ENCODE results near the gene HAPLN2.

HAPLN2 gene

DNA sequence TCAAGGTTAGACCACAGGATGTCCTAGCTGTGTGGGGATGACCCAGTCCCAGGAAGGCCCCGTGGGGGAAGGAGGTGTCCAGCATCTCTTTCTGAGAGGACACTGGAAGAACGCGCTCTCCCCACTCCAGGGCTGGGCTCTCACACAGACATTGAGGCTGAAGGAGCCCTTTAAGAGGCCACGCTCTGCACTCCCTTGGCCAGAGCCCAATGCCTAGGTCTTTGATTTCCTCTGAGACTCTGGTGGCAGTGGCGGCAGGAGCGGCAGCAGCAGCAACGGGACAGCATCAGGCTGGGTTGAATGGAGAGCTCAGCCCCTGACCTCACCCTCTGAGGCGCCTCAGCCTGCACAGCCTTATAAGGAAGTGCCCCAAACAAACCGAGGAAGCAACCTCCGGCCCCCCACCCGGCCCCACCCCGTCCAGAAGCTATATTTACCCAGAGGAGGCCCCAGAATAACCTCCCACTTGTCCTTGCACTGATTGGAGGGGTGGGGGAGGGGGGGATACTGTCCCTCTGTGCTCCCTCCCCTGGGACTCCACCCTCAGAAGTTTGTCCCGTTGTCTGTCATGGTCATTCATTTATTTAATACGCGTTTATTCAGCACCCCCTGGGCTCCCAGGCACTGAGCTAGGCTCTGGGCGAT is 45.7 kb downstream of the HAPLN2 start:
- DNase-seq, result no peak

DNA sequence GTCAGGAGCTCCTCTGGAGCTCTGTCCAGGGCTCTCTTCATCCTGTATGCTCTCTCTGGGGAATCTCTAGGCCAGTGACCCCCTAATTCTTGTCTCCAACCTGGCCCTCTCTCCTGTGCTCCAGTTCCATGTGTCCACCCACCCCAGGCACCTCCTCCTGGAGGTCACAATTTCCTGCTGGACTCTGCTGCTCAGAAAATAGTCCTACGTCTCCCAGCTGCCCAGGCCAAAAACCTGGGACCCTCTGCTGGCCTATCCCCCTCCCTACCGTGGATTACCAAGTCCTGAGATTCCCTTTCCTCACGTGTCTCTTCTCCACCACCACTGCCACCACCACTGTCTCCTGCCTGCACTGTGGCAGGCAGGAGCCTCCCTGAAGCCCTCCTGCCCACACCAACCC is 46.3 kb downstream of the HAPLN2 start:
- DNase-seq, result no peak

DNA sequence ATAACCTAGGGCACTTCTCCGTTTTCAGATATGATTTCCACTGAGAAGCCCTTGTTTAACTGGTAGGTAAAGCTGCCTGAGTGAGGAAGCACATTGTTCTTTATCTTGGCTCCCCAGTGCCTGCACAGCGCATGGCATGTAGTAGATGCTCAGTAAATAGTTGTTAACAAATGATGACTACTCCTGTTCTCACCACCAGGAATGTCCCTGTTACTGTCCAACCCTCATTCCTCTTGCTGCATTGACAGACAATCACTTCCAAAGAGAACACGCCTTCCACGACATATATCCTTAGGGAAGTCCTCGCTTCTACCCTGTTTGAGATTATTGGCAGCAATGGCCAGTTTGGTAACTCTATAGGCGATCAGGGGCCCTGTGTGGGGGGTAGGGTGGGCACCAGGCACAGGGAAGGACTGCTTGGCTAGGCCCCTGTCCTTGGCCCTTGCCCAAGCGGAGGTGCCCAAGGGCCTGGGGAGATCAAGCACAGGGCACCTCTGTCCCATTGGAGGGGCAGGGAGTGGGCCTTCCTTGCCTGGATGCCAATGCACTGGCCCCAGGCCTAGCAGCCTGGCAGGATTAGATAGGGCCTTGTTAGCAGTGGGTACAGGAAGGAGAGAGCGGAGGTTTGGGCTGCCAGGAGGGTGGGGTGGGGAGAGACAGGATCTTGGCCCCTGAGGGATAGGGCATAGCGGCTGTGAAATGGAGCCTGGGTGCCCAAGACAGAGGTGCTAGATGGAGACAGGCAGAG is 47.8 kb downstream of the HAPLN2 start:
- DNase-seq, result no peak

DNA sequence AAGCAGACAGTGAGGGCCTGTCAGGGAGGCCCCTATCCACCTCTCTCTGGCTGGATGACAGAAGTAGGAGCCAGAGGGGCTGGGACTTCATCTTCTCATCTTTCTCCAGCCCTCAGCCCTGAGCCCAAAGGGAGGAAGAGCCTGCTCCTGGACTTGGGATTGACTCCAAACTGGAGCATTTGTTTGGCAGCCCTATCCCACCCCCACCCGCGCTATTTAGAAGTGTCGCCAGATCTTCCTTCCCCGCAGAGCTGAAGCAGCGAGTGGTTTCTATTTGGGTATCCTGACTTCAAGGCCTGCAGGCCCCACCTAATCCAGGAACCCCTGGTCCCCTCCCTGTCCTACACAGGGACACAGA is 48.4 kb downstream of the HAPLN2 start:
- DNase-seq, result no peak

DNA sequence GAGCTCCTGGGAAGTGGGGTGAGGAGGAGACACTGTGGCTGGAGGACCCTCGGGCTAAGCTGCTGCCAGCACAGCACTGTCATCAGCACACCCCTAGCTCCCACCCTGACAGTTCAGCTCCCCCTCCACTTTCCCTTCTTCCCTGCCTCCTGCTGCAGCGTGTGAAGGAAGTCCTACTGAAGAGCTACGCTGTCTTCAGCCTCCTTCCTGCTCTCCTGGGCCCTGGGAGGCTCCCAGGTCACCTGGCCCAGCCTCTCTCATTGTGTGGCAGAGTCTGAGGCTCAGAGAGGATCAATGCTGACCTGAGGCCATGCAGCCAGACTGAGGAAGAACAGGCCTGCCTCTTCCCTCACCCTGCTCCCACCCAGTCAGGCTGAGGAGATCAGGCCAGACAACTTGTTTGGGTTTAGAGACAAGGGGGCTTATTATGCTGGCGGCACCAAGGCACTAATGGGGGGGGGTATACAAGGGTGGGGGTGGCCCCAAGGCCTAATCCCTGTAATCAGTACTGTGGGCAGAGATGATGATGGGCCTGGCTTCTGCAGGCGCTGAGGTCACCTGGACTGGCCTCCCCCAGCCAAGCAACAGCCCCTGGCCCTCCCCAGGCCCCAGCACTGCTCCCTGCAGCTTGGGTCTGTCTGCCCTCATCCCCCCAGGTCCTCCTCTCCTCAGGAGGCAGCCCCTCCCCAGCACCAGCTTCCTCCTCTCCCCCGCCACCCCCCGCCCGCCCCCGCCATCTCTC is 48.9 kb downstream of the HAPLN2 start:
- no peak for DNase-seq

DNA sequence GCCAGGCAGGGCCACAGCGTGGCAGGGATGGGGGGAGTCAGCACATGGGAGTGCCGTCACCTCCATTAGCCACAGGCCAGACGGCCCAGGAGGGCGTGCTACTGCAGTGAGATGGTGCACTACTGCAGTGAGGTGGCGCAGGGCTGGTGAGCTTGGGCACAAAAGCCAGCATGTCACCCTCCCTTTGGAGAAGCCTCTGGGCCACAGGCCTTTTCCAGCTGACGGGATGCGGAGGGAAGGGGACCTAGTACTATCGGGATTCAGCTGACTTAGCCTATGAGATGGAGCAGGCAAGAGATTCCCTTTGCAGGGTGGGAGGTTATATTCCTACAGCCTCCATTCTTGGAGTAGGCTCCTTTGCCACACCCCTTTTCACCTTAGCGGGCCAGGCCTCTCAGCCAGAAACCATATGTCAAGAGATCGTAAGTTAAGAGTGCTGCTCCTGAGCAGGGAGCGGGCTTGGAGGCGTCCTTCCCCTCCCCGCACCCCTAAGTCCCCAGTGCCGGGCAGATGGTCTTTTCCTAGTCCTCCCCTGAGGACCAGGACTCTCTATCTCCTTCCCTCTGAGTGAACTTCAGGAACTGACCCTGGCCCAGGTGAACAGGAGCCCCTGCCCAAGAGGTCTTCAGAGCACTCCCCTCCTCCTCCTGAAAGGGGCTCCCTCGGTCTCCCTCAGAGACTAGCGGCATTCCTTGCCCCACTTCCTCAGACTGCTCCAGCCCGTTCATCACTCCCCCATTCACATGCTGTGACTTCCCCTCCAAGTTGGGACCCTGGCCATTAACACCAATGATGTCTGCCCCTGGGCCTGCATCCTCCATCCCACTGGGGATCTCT is 49.8 kb downstream of the HAPLN2 start:
- DNase-seq, result no peak

DNA sequence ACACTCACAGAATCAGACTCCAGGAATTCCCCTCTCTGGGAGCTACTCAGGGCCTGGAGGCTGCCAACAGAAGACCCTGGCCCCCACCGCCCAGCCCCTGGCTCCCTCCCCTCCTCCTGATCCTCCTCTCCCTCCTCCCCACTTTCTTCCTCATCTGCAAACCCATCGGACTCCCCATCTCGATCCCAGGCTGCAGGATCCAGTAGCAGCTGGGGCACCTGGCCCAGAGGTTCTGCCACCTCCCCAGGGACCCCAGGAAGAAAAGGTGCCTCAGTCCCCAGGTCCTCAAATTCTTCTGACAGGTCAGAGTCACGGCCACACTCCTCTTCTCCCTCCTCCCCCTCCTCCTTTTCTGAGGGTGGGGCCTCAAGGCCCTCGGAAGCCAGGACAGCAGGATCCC is 50.6 kb downstream of the HAPLN2 start:
- no peak for DNase-seq

DNA sequence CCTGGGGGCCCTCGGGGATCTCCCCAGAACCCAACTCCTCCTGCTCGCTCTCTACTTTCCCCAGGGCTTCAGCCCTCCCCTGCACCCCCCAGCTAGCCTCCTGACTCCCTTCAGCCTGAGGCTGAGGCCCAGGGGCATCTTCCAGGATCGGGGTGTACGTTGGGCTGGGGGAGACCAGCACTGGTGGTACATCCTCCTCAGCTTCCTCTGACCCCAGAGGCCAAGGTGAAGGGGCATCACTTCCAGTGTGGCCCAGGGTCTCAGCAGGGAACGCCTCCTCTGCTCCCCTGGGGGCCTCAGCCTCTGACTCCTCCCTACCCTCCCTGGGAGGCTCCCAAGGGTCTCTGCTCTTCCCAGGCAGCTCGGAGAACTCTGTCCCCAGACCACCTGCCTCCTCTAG is 51.1 kb downstream of the HAPLN2 start:
- DNase-seq, result no peak

DNA sequence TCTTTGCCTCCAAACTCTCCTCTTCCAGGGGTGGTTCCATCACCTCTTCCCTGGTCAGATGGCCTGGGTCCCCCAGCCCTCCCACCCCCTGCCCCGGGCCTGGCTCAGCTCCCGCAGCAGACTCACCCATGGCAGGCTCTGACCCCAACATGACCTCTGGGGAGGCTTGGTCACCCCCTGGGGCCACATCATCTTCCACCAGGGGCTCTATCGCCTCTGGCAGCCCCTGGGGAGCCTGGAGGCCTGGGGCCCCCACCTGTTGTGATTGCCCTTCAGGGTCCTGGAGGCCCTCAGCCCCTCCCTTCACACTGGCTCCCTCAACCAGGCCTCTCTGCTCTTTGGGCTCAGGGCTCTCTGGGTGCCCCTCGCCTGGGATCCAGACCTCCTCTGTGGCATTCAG is 51.6 kb downstream of the HAPLN2 start:
- DNase-seq, result no peak

DNA sequence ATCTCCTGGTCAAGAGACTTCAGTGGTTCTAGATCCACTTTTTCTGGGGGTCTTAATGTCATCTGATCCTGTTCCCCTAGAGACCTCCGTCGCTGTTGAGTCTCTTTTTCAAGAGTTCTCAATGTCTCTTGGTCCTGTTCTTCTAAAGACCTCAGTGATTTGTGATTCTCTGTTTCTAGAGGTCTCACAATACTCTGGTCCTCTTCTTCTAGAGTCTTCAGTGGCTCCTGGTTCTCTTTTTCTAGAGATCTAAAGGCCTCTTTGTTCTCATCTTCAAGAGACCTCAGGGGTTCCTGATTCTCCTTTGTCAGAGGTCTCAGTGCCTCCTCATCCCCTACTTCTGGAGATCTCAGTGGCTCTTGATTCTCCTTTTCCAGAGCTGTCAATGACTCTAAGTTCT is 52.6 kb downstream of the HAPLN2 start:
- no peak for DNase-seq

DNA sequence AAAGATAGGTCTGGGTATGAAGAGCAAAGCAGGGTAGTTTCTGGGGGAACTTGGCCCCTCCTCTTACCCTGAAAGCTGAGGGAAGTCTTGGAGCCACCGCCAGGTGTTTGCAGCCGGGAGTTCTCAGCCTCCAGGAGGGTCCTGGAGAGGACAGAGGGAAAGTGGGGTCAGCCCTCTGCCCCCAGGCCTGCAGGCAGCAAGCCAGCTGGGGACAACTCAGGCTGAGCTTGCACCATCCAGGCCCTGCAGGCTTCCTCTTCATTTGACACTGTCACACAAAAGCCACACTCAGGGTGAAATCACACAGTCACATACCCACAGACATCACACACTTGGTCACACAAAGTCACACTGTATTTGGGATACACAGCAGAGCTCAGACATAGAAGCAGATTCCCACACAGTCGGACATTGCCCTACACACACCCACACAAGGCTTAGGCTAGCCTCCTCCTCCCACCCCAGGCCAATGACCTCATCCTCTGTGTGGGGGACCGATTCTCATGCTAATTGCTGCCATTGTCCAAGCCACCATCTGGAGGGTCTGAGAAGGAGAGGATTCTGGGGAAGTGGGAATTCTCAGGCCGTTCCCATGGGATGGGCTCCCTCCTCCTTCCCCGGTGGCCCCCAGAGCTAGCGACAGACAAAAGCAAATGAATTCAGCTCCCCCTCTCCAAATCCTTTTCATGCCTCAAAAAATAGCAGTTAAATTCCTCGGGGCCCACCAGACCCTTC is 54.3 kb downstream of the HAPLN2 start:
- DNase-seq, result no peak
